ENCODE data around the gene IFITM10.

DNA sequence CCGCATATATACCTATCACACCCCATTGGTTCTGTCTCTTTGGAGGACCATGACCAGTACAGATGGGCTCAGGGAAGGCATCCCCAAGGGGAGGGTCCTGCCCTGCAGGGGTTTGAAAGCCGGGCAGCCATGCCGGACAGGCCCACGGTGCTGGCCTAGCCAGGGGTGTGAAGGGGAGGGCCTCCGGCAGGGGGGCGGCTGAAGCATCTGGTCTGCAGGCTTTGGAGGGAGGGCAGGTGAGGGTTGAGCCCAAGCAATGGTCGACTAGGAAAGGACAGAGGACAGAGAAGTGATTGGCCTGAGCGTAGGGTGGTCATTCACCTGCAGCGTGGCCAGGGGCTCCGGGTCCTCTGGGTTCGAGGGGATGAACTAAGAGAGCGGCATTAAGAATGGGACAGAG, 24.5 kb upstream of the IFITM10 start:
- TF ChIP-seq POLR2A (IDR thresholded peaks at IDR 0.05): no peak
- TF ChIP-seq, protein P1, sequence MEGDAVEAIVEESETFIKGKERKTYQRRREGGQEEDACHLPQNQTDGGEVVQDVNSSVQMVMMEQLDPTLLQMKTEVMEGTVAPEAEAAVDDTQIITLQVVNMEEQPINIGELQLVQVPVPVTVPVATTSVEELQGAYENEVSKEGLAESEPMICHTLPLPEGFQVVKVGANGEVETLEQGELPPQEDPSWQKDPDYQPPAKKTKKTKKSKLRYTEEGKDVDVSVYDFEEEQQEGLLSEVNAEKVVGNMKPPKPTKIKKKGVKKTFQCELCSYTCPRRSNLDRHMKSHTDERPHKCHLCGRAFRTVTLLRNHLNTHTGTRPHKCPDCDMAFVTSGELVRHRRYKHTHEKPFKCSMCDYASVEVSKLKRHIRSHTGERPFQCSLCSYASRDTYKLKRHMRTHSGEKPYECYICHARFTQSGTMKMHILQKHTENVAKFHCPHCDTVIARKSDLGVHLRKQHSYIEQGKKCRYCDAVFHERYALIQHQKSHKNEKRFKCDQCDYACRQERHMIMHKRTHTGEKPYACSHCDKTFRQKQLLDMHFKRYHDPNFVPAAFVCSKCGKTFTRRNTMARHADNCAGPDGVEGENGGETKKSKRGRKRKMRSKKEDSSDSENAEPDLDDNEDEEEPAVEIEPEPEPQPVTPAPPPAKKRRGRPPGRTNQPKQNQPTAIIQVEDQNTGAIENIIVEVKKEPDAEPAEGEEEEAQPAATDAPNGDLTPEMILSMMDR (IDR thresholded peaks at IDR 0.05): no peak
